GM18907 (cell line): ENCODE measurements around the gene SART3.

Experiments
- ATAC-seq: cut with Tn5 transposase; IDR thresholded peaks from one replicate; pipeline ENCODE4 v1.9.1; 2021; ENCODE audit warnings: mild to moderate bottlenecking, moderate library complexity; ENCODE audit not compliant: unreplicated experiment

Gene SART3

DNA sequence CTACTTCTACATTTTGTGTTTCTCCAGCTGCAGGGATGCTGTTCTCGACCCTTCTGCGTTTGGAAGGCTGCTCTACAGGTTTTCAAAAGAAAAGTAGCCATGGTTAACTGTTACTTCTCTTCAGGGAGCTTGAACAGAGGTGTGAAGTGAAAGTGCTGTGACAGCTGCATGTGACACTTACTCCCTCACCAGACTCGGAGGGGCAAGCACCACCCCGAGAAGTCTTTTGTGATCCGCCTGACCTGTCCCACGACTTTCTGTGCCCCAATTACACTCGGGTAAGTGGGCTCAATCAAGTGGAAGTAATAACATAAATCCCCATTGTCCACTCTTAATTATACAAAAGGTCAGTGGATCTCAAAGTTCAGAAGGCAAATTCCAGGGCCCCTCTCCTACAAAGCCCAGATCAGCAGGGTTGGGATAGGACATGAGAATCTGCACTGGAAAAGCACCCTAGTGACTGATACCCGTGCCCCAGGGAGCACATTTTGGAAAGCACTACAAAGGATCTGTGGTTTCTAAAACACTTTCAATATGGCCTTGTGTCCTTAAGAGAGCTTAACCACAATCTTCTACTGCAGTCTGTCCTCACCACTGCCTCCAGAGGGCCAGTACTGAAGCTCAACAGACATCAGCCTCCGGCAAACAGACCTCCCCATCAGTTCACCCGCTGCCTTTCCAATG, 34.3 kb downstream of the SART3 start:
- ATAC-seq, result no peak

GRCh38 chr12:108525681-108526080, 35.3 kb downstream of the SART3 start:
- no peak for ATAC-seq

DNA sequence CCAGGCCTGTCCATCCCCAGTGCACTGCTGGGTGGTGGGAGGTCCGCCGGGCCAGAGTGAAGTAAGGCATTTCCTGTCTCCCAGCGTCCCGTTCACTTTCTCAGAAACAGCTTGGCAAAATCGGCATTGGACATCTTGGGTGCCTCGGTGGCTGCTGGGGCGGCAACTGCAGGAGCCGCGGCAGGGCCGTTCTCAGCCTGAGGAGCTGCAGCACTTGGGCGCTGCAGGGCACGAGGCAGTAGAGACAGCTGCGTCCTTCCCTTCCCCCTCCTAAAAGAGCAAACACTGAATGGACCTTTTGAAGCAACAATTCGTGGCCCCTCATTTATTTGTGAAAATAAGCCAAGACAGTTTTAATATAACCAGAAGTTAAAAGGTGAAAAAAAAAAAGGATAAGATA, 37.6 kb downstream of the SART3 start:
- ATAC-seq, result no peak

DNA sequence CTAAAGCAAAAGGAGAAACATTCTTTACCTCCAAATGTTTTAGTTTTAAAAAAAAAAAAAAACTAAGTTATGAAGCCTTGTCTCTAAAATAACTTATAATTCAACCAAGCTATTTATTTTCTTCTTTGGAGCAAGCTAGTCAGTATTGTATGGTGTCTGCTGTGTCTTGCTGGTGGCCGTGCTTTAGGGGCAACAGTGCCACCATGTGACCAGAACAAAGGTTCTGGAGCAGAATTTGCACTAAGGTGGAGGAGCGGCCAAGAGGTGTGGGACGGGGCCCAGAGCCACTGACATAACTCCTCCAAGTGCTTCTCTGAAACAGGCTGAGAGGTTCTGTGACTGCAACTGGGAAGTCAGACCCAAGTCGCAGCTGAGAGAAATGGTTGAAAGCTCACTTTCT, 41.4 kb downstream of the SART3 start:
- no peak for ATAC-seq

- no peak for ATAC-seq
These were observed 42.1 kb downstream of the SART3 start for GRCh38 chr12:108518716-108519496.

- ATAC-seq, result no peak
These were observed 42.8 kb downstream of the SART3 start for GRCh38 chr12:108518101-108518715.

- no peak for ATAC-seq
These were observed 43.5 kb downstream of the SART3 start for GRCh38 chr12:108517288-108518100.

GRCh38 chr12:108516511-108517275, 44.3 kb downstream of the SART3 start:
- ATAC-seq, result no peak

DNA sequence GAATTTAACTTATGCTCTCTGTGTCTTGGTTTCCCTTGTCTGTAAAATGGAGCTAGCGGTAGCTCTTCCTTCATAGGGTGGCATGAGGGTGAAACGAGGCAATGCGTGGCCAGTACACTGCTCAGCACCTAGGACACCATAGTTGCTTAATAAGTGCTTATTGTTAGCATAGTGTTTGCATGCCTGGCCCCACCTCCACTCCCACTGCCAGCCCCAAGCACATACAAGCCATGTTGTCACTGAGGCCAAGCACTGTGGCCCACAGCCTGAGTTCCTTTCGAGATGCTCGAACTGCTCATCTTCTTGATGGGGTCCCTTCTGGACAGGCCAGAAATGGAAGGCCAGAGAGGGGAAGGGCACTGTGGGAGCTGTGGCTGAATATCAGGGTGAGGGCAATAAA, 45.1 kb downstream of the SART3 start:
- ATAC-seq, result no peak

GRCh38 chr12:108514973-108515814, 45.8 kb downstream of the SART3 start, which contains the start of gene FICD:
TSS of gene FICD (plus strand) at chr12:108515277. CDS start at chr12:108516973, 1,696 bp downstream.
- peak; percentile 89 for ATAC-seq

GRCh38 chr12:108514468-108514972, 46.5 kb downstream of the SART3 start:
- ATAC-seq, result no peak

DNA sequence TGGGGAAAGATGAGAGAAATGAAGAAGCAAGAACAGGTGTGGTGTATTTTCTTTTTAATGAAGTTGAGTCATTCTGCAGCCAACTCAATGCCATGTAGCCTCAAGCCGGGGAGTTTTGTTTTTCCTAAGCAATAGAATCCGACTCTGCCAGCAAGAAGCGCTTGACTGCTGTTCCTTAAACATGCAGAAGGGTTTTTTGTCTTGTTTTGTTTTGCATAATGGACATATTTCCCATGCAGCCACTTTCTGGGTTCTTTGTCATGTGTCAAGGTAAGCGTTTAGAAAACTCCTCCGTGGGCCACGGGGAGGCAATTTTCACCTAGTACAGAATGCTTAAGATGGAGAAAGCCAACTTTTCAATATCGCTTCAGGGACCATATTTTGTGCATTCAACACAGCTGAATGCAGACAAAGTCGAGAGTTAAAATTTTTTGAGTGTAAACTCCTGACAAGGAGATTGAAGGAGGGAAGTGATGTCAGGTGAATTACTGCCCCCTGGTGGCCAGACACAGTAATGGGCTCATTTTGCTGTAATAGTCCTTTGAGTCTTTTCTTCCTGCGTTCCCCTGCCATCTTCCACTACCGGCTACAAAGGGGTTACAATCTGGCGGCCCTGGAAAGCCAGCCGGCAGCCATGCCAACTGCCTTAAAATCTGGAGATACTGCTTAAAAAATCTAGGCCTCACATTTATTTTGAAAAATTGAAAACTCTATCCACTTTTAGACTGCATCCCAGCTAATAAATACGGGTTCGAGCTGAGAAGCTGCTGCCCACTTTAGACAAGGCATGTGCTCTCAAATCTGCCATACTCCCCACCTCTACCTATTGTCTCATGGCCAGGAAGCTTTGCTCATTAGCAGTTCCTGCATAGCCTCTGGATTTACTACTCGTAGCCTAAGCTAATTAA, 49.1 kb downstream of the SART3 start:
- no peak for ATAC-seq

GRCh38 chr12:108510836-108511235, 50.1 kb downstream of the SART3 start:
- no peak for ATAC-seq

GRCh38 chr12:108509806-108510205, 51.2 kb downstream of the SART3 start:
- no peak for ATAC-seq

GRCh38 chr12:108507971-108508642, 52.9 kb downstream of the SART3 start:
- ATAC-seq, result no peak

DNA sequence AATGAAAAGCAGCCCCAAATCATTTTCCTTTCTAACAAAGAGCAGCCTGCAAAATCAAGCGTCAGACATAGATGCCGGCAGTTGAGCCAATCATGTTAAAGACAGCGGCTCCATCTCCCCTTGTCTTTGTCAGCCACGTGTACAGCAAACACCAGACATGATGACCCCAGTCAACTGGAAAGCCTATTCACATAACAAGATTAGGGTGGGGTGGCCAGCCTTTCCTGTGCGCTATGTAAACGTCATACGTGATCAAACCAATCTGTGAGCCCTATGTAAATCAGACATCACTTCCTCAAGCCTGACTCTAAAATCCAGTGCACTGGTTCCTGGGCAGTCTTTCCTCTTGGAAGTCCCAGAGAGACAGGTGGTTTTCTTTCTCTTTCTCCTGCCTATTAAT, 55.8 kb downstream of the SART3 start:
- ATAC-seq, result no peak

DNA sequence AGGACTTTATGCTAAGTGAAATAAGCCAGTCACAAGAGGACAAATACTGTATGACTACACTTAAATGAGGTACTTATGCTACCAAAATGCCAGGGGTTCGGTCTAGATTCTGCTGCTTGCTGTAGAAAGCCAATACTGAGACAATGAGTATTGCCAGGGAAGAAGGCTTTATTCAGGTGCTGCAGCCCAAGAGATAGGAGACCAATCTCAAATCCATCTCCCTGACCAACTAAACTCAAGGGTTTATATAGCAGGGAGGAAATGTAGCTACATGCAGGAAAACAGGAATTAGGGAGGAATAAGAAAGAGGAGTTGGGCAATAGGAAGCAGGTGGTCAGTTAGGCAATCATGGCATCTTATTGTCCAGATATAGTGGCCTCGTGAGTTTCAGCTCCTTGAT, 58.1 kb downstream of the SART3 start:
- ATAC-seq, result no peak

DNA sequence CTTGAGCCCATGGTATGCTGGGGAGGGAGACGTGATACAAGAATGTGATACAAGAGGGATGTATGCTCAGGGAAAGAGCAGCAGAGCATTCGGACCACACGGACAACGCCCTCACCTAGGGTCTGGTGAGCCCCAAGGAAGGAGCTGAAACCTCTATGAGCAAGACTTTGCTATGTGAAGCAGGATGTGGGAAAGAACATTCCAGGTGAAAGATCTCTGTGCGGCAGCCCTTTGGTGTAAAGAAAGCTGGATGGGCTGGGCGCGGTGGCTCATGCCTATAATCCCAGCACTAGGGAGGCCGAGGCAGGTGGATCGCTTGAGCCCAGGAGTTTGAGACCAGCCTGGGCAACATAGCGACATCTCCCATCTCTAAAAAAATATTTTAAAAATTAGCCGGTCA, 62.8 kb downstream of the SART3 start:
- ATAC-seq, result no peak
